Endothelial cell of umbilical vein (primary cell): Measurements from ENCODE around the gene PAM16. TPM values are rescaled to one million over a fixed set of nuclear protein-coding genes. Genes with fewer than 3 reads are reported as not detected.

Experiments used
- BruUV-seq: library from RNA; stranded (reverse); fragments of 400-500 nt; replicated peaks from 2 replicates; lab custom pipeline; 2021; lab: Mats Ljungman, UMichigan
- CTCF ChIA-PET: fragments of 300-600, 350-600 bp; sonication (Branson Sonifier 250); formaldehyde crosslinking; loops from one replicate; lab custom pipeline; 2021; ENCODE audit warnings: antibody characterized with exemption, inconsistent platforms; lab: Charles Lee
- POLR2A ChIA-PET: fragments of 300-600, 350-600 bp; sonication (Branson Sonifier 250); formaldehyde crosslinking; loops from one replicate; lab custom pipeline; 2021; ENCODE audit warnings: antibody characterized with exemption, inconsistent platforms; lab: Charles Lee
- DNase-seq: peaks from one replicate; pipeline ENCODE4 v3.0.0-alpha.2; 2011; ENCODE audit warnings: low read depth, low spot score
- FAIRE-seq: peaks from 2 replicates; lab custom pipeline; 2011; peaks lifted over from hg19 to GRCh38; lab: Jason Lieb, UNC
- H2AFZ ChIP-seq: 2 replicates; pipeline ENCODE4 v1.6.0; 2012; ENCODE audit warnings: low read depth, low read length, control low read depth, inconsistent platforms
- H3K27ac ChIP-seq: 2 replicates; pipeline ENCODE4 v1.5.1; 2011; ENCODE audit warnings: low read depth, mild to moderate bottlenecking, control low read depth, low read length, moderate library complexity; ENCODE audit not compliant: insufficient read depth
- H3K27me3 ChIP-seq, 2 experiments: 2 replicates each; pipeline versions ENCODE4 v1.6.0 to v1.6.1; 2011; ENCODE audit warnings: low read length in 2 of 2, mixed read lengths in 1 of 2; ENCODE audit not compliant: control insufficient read depth in 2 of 2, insufficient read depth in 2 of 2
- H3K36me3 ChIP-seq, 2 experiments: 2 replicates in 1 of 2; 3 replicates in 1 of 2; pipeline ENCODE4 v1.5.1; 2011; ENCODE audit warnings: low read length in 2 of 2, mild to moderate bottlenecking in 1 of 2, moderate library complexity in 1 of 2; ENCODE audit not compliant: control insufficient read depth in 2 of 2, insufficient read depth in 2 of 2; ENCODE audit errors: extremely low read depth in 1 of 2
- H3K4me1 ChIP-seq: 3 replicates; pipeline ENCODE4 v1.5.1; 2011; ENCODE audit warnings: mild to moderate bottlenecking, low read length; ENCODE audit not compliant: control insufficient read depth, insufficient read depth; ENCODE audit errors: extremely low read depth
- H3K4me2 ChIP-seq: 2 replicates; pipeline ENCODE4 v1.6.1; 2011; ENCODE audit warnings: low read length, control low read depth, mixed read lengths; ENCODE audit not compliant: insufficient read depth
- H3K4me3 ChIP-seq, 3 experiments: fragments of 200-600 bp in 1 of 3; sonication (generic), shearing (Covaris generic) in 1 of 3; replicated peaks in 1 of 3; 2 replicates each; pipeline ENCODE4 v1.5.1; 2011 to 2016; ENCODE audit warnings: control low read depth in 3 of 3, low read length in 3 of 3, mild to moderate bottlenecking in 2 of 3, inconsistent platforms in 1 of 3, low read depth in 1 of 3, moderate library complexity in 1 of 3; ENCODE audit not compliant: insufficient read depth in 1 of 3
- H3K79me2 ChIP-seq: 2 replicates; pipeline ENCODE4 v1.6.0; 2012; ENCODE audit warnings: low read length, inconsistent platforms; ENCODE audit not compliant: control insufficient read depth, insufficient read depth
- H3K9ac ChIP-seq: replicated peaks from 2 replicates; pipeline ENCODE3; 2011; ENCODE audit warnings: low read length, control low read depth; ENCODE audit not compliant: insufficient read depth; ENCODE audit errors: extremely low read depth
- H3K9me1 ChIP-seq: replicated peaks from 3 replicates; pipeline ENCODE4 v1.6.0; 2011; ENCODE audit warnings: mild to moderate bottlenecking, low read length; ENCODE audit not compliant: control insufficient read depth, insufficient read depth; ENCODE audit errors: extremely low read depth
- H3K9me3 ChIP-seq: replicated peaks from 2 replicates; pipeline ENCODE4 v1.5.1; 2012; ENCODE audit warnings: low read length, inconsistent platforms; ENCODE audit not compliant: control insufficient read depth, insufficient read depth
- H4K20me1 ChIP-seq: replicated peaks from 2 replicates; pipeline ENCODE3; 2011; ENCODE audit warnings: mild to moderate bottlenecking, low read length; ENCODE audit not compliant: control insufficient read depth, insufficient read depth; ENCODE audit errors: extremely low read depth
- EZH2 ChIP-seq: IDR thresholded peaks from 2 replicates; pipeline ENCODE4 v1.6.1; 2012; ENCODE audit warnings: borderline replicate concordance, low read depth, mild to moderate bottlenecking, moderate library complexity, low read length, inconsistent platforms; ENCODE audit not compliant: severe bottlenecking
- FOS ChIP-seq: IDR thresholded peaks from 2 replicates; pipeline ENCODE4 v1.6.1; 2011; ENCODE audit warnings: mild to moderate bottlenecking, low read length, moderate library complexity, borderline replicate concordance; ENCODE audit not compliant: insufficient read depth
- GATA2 ChIP-seq: IDR thresholded peaks from 2 replicates; pipeline ENCODE4 v1.7.0; 2011; ENCODE audit warnings: low read depth, mild to moderate bottlenecking, moderate library complexity, mixed read lengths, low read length; ENCODE audit not compliant: insufficient read length, insufficient read depth
- JUN ChIP-seq: IDR thresholded peaks from 2 replicates; pipeline ENCODE4 v1.6.1; 2011; ENCODE audit warnings: borderline replicate concordance, low read depth; ENCODE audit not compliant: insufficient read length, insufficient read depth
- MYC ChIP-seq: IDR thresholded peaks from one replicate; pipeline ENCODE4 v1.6.1; 2011; ENCODE audit warnings: mild to moderate bottlenecking, low read depth, low read length
- POLR2A ChIP-seq: IDR thresholded peaks from 2 replicates; pipeline ENCODE4 v1.6.1; 2012; ENCODE audit warnings: low read depth, mild to moderate bottlenecking, control low read depth, low read length
- POLR2AphosphoS5 ChIP-seq: IDR thresholded peaks from 2 replicates; pipeline ENCODE4 v1.6.1; 2012; ENCODE audit warnings: low read depth, mild to moderate bottlenecking, control low read depth, low read length, moderate library complexity; ENCODE audit not compliant: insufficient read depth
- dilution Hi-C: fragments of 300-500 bp; cut with MboI; formaldehyde crosslinking; loops from one replicate; pipeline ENCODE4 v1.15.0; 2019; ENCODE audit warnings: low sequenced_read_pairs; ENCODE audit not compliant: extremely low pct_ligation_motif_present
- intact Hi-C: fragments of 100-400 bp; cut with micrococcal nuclease; formaldehyde crosslinking; loops from one replicate; pipeline ENCODE4 v1.10.0; 2022
- polyA plus RNA-seq, 4 experiments: library from polyadenylated mRNA; depleted of rRNA in 3 of 4; stranded (reverse) in 3 of 4; unstranded in 1 of 4; fragments of >200 nt; gene quantifications; 2 replicates each; pipeline versions ENCODE4 v1.2.1 to v1.2.3, GENCODE V29; 2011 to 2012; ENCODE audit warnings: missing spikeins in 1 of 4
- total RNA-seq: library from RNA; stranded (reverse); gene quantifications from 2 replicates; pipeline ENCODE4 v1.2.3, GENCODE V29; 2021
- TF ChIP-seq, protein P1 (sequence below): IDR thresholded peaks from 2 replicates; pipeline ENCODE4 v1.6.1; 2011; ENCODE audit not compliant: insufficient read depth, insufficient read length
- TF ChIP-seq, protein P2 (sequence below), 2 donors: IDR thresholded peaks; 1 replicate in 1 of 2; 2 replicates in 1 of 2; pipeline ENCODE4 v1.5.1; 2011; ENCODE audit warnings: low read length in 2 of 2, mild to moderate bottlenecking in 2 of 2, moderate library complexity in 2 of 2, control low read depth in 1 of 2, inconsistent platforms in 1 of 2, low read depth in 1 of 2; ENCODE audit not compliant: insufficient read depth in 1 of 2; ENCODE audit errors: extremely low read depth in 1 of 2

PAM16 gene
- total and polyA plus RNA-seq, 2 donors (not counting 3 experiments of a cell fraction or from before 2014, with no cell fraction given) = 40.0 to 67.2 TPM

DNA sequence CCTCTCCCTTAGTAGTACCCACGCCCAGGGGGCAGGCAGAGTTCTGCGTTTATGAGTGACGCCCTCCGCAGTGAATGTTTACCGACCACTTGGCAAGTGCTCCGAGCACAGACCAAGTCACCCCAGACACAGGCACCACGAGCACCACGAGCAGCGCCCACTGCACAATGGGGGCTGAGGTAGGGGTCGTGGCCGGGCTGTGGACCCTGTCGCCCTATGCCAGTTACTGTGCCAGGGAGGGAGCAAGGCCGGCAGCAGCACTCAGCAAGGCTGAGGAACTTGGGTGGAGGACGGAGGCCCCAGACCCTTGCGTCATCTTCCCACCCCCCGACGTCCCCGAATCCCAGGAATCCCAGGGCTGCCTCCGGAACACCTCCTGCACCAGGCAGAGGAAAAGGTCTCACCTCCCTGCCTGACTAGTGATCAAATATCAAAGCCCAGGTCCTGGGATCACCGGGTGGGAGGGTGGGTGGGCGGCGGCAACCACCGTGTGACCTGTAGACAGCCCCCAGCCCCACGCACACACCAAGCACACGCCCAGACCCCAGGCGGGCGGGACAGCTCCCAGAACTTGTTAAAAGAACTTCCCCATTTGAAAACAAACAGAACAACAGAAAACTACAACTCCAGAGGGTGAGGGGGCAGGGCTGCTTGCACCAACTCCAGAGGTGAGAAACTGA, 25.9 kb upstream of the PAM16 start:
- intact Hi-C loops (no loop called here), dilution Hi-C loops (no loop called here)
- Histone ChIP-seq H3K4me2 (no peak overlapping the region), H3K9ac (no peak overlapping the region), H3K9me1 (no peaks in the 10 kb centered on the region), H3K9me3 (no peaks in the 10 kb centered on the region), H3K27ac (no peak overlapping the region), H4K20me1 (no peaks in the 10 kb centered on the region), H3K27me3 (no peaks in the 10 kb centered on the region), H2AFZ (no peak overlapping the region), H3K4me1 (peaks cover 5% of the 10 kb centered on the region), H3K79me2 (no peaks in the 10 kb centered on the region), H3K4me3 (no peak overlapping the region), H3K36me3 (no peaks in the 10 kb centered on the region)
- CTCF ChIA-PET = interaction anchor here (1.1 to 2.6 kb wide), 5 partner anchors 8 to 86 kb away, joined by 3 to 17 read pairs (median 4); no protein-coding TSS in a partner anchor
- no peak for DNase-seq
- TF ChIP-seq GATA2 = no peak
- TF ChIP-seq EZH2 = no peak
- TF ChIP-seq, protein P1, sequence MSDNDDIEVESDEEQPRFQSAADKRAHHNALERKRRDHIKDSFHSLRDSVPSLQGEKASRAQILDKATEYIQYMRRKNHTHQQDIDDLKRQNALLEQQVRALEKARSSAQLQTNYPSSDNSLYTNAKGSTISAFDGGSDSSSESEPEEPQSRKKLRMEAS = no peak
- no peak for TF ChIP-seq MYC
- TF ChIP-seq POLR2A = no peak
- TF ChIP-seq, protein P2, sequence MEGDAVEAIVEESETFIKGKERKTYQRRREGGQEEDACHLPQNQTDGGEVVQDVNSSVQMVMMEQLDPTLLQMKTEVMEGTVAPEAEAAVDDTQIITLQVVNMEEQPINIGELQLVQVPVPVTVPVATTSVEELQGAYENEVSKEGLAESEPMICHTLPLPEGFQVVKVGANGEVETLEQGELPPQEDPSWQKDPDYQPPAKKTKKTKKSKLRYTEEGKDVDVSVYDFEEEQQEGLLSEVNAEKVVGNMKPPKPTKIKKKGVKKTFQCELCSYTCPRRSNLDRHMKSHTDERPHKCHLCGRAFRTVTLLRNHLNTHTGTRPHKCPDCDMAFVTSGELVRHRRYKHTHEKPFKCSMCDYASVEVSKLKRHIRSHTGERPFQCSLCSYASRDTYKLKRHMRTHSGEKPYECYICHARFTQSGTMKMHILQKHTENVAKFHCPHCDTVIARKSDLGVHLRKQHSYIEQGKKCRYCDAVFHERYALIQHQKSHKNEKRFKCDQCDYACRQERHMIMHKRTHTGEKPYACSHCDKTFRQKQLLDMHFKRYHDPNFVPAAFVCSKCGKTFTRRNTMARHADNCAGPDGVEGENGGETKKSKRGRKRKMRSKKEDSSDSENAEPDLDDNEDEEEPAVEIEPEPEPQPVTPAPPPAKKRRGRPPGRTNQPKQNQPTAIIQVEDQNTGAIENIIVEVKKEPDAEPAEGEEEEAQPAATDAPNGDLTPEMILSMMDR (IDR thresholded peaks at IDR 0.05; ENCODE audit: extremely low read depth in 1 of 2, insufficient read depth in 1 of 2, low read depth in 1 of 2, low read length in 2 of 2) = no peak
- TF ChIP-seq JUN = no peak
- no peak for TF ChIP-seq POLR2AphosphoS5
- TF ChIP-seq FOS = no peak
- BruUV-seq = no TSS peak
- POLR2A ChIA-PET = no interaction called here
- no peak for FAIRE-seq
